Breast epithelium (tissue), 4 donors: ENCODE results near the gene EPHA2. TPM values are rescaled to one million over a fixed set of nuclear protein-coding genes. Genes with fewer than 3 reads are reported as not detected.

ENCODE experiments used
- DNase-seq, 2 donors: peaks; one replicate each; pipeline ENCODE4 v3.0.0-alpha.2; 2019; ENCODE audit warnings: low spot score in 2 of 2
- H3K27ac ChIP-seq, 2 donors: fragments of 200-600 bp; sonication (generic) in 1 of 2; one replicate each; pipeline ENCODE4 v1.5.1; 2016 to 2019; ENCODE audit warnings: mild to moderate bottlenecking in 1 of 2
- H3K27me3 ChIP-seq, 2 donors: fragments of 200-600 bp; sonication (generic) in 1 of 2; one replicate each; pipeline versions ENCODE4 v1.5.1 to v1.6.0; 2017 to 2019; ENCODE audit warnings: control low read depth in 1 of 2, mild to moderate bottlenecking in 1 of 2
- H3K36me3 ChIP-seq: fragments of 200-600 bp; one replicate; pipeline ENCODE4 v1.5.1; 2019
- H3K4me1 ChIP-seq, 2 donors: fragments of 200-600 bp; sonication (generic); one replicate each; pipeline ENCODE4 v1.5.1; 2016 to 2019; ENCODE audit warnings: control low read depth in 1 of 2
- H3K4me3 ChIP-seq, 3 donors: fragments of 200-600 bp; sonication (generic); 1 replicate in 2 of 3; 2 replicates in 1 of 3; pipeline ENCODE4 v1.5.1; 2016 to 2019; ENCODE audit warnings: mild to moderate bottlenecking in 3 of 3, moderate library complexity in 2 of 3
- H3K9me3 ChIP-seq, 2 donors: fragments of 200-600 bp; sonication (generic) in 1 of 2; one replicate each; pipeline ENCODE4 v1.5.1; 2016 to 2019; ENCODE audit warnings: control low read depth in 1 of 2
- CTCF ChIP-seq, 3 donors: fragments of 450-650 bp; IDR thresholded peaks; one replicate each; pipeline ENCODE4 v1.5.1; 2016 to 2017; ENCODE audit warnings: antibody characterized with exemption in 3 of 3, mild to moderate bottlenecking in 3 of 3, moderate library complexity in 3 of 3
- POLR2A ChIP-seq: fragments of 450-650 bp; IDR thresholded peaks from one replicate; pipeline ENCODE4 v1.6.1; 2016; ENCODE audit warnings: antibody characterized with exemption, mild to moderate bottlenecking, moderate library complexity
- POLR2AphosphoS5 ChIP-seq, 3 donors: sonication (generic); formaldehyde crosslinking; IDR thresholded peaks; one replicate each; pipeline ENCODE4 v1.6.1; 2017; ENCODE audit warnings: antibody characterized with exemption in 3 of 3
- intact Hi-C: fragments of 100-400 bp; cut with DNase I; formaldehyde crosslinking; loops from one replicate; pipeline ENCODE4 v1.15.1; 2023; ENCODE audit warnings: low total_unique reads
- total RNA-seq, 3 donors: library from RNA; depleted of rRNA; stranded (reverse); fragments of >200 nt; gene quantifications; one replicate each; pipeline ENCODE4 v1.1.0, GENCODE V29; 2016

Gene EPHA2
- total RNA-seq, 3 donors from 2014 or later = 5.8 to 18.4 (median 16.7) TPM

GRCh38 chr1:16189921-16190621 is 34.2 kb upstream of the EPHA2 start:
- DNase-seq = no peak
- Histone ChIP-seq H3K27me3 (no peaks in the 10 kb centered on the region), H3K9me3 (no peaks in the 10 kb centered on the region), H3K4me3 (no peak overlapping the region), H3K27ac (no peak overlapping the region), H3K36me3 (no peaks in the 10 kb centered on the region), H3K4me1 (no peaks in the 10 kb centered on the region)
- intact Hi-C loops = no loop called here
- TF ChIP-seq CTCF (IDR thresholded peaks at IDR 0.05) (no peak), POLR2A (no peak), POLR2AphosphoS5 (IDR thresholded peaks at IDR 0.05) (no peak)

- Histone ChIP-seq H3K4me3 (no peak overlapping the region), H3K36me3 (no peaks in the 10 kb centered on the region), H3K4me1 (peaks cover 0 to under 1% of the 10 kb centered on the region in 2 donors), H3K9me3 (no peaks in the 10 kb centered on the region), H3K27me3 (no peaks in the 10 kb centered on the region), H3K27ac (no peak overlapping the region)
- DNase-seq = no peak
- TF ChIP-seq CTCF (IDR thresholded peaks at IDR 0.05) (no peak), POLR2AphosphoS5 (IDR thresholded peaks at IDR 0.05) (no peak), POLR2A (no peak)
- intact Hi-C loops = no loop called here
Observed at GRCh38 chr1:16189003-16189402, 33.1 kb upstream of the EPHA2 start.

- Histone ChIP-seq H3K27me3 (no peaks in the 10 kb centered on the region), H3K9me3 (no peaks in the 10 kb centered on the region), H3K36me3 (no peaks in the 10 kb centered on the region), H3K4me3 (no peak overlapping the region), H3K27ac (no peak overlapping the region), H3K4me1 (peaks cover 0 to 4% of the 10 kb centered on the region in 2 donors)
- no peak for DNase-seq
- intact Hi-C loops = no loop called here
- TF ChIP-seq POLR2AphosphoS5 (IDR thresholded peaks at IDR 0.05) = peak; percentile 40 to 64 (median 60)
- no peak for TF ChIP-seq POLR2A
- TF ChIP-seq CTCF (IDR thresholded peaks at IDR 0.05) = peak; percentile 94 to 99 (median 98)
Observed at GRCh38 chr1:16187748-16188401, 32.0 kb upstream of the EPHA2 start.

GRCh38 chr1:16186655-16187235 is 30.9 kb upstream of the EPHA2 start:
- H3K4me1 ChIP-seq = peaks cover 4 to 7% of the 10 kb centered on the region in 2 donors
- peak overlapping the region in 1 of 2 donors; percentile 17 for H3K27ac ChIP-seq
- no peaks in the 10 kb centered on the region for H3K9me3 ChIP-seq

More at GRCh38 chr1:16186655-16187235, 30.9 kb upstream of the EPHA2 start:
- Histone ChIP-seq H3K4me3 (no peak overlapping the region), H3K27me3 (no peaks in the 10 kb centered on the region), H3K36me3 (no peaks in the 10 kb centered on the region)
- no peak for DNase-seq
- TF ChIP-seq POLR2AphosphoS5 (IDR thresholded peaks at IDR 0.05) (no peak), POLR2A (no peak), CTCF (IDR thresholded peaks at IDR 0.05) (no peak)
- intact Hi-C loops = no loop called here
